Psoas muscle (tissue), 8 donors: ENCODE results near the gene PARP15. TPM values are rescaled to one million over a fixed set of nuclear protein-coding genes. Genes with fewer than 3 reads are reported as not detected.
A peak's percentile ranks its signal among the peaks of the same experiment; 100 is the strongest.

Experiments
- ATAC-seq, 4 donors: fragments of 200-7000 bp; cut with Tn5 transposase; one replicate each; pipeline ENCODE4 v1.9.1; 2020; ENCODE audit warnings: moderate library complexity in 3 of 4, mild to moderate bottlenecking in 2 of 4
- DNase-seq, 2 donors: peaks; one replicate each; pipeline ENCODE4 v3.0.0-alpha.2; 2020
- H3K27ac ChIP-seq: fragments of 200-600 bp; one replicate; pipeline ENCODE4 v1.8.0; 2022
- H3K27me3 ChIP-seq, 3 donors: fragments of 200-600 bp in 1 of 3; one replicate each; pipeline versions ENCODE4 v1.6.1 to v1.8.0; 2013 to 2022; ENCODE audit warnings: low read length in 2 of 3, mild to moderate bottlenecking in 2 of 3, moderate library complexity in 1 of 3; ENCODE audit not compliant: insufficient read depth in 3 of 3
- H3K36me3 ChIP-seq, 2 donors: fragments of 200-600 bp in 1 of 2; one replicate each; pipeline versions ENCODE4 v1.6.1 to v1.8.0; 2013 to 2022; ENCODE audit warnings: low read depth in 1 of 2, mild to moderate bottlenecking in 1 of 2, moderate library complexity in 1 of 2; ENCODE audit not compliant: insufficient read depth in 1 of 2
- H3K4me1 ChIP-seq: fragments of 200-600 bp; one replicate; pipeline ENCODE4 v1.8.0; 2022
- H3K4me3 ChIP-seq: fragments of 200-600 bp; one replicate; pipeline ENCODE4 v1.8.0; 2022; ENCODE audit warnings: mild to moderate bottlenecking
- H3K9me3 ChIP-seq: fragments of 200-600 bp; one replicate; pipeline ENCODE4 v1.8.0; 2022
- WGBS, 3 donors: extraction: QIAGEN DNeasy Blood & Tissue Kit; methylation state at CpG; one replicate each; pipeline versions ENCODE4 v1.1.6 to v1.1.7; 2013; 5-methylcytosine and 5-hydroxymethylcytosine counted together
- intact Hi-C, 2 donors: fragments of 100-400 bp; cut with DNase I; formaldehyde crosslinking; loops; one replicate each; pipeline versions ENCODE4 v1.11.0 to v1.14.2; 2022
- polyA plus RNA-seq, 3 donors: library from polyadenylated mRNA; stranded (reverse); fragments of 200-250 nt; gene quantifications; one replicate each; pipeline ENCODE4 v1.2.3, GENCODE V29; 2013
- total RNA-seq, 4 donors: library from RNA; stranded (reverse); fragmentation: NEBNext Ultra II Directional in 2 of 4; extraction: Animal tissue kit (Norgen Biotek cat#: 25700) in 2 of 4; gene quantifications; one replicate each; pipeline versions ENCODE4 v1.2.1 to v1.2.4, GENCODE V29; 2021 to 2023
- TF ChIP-seq, protein P1 (sequence below): fragments of 200-600 bp; IDR thresholded peaks from one replicate; pipeline ENCODE4 v1.8.0; 2022; ENCODE audit warnings: antibody characterized with exemption
- donor health status: healthy with polysubstance abuse.
- donor health status: DM: no; HTN: no; CAD: no; lungs with moderate emphysema.
- donor health status: Bipolar disorder and iron deficiency.
- donor health status: healthy.
- donor health status: DM: yes; HTN: yes; CAD: no.
- donor health status: DM: no; HTN: no; CAD: no.
- donor health status: DM: no; HTN: no; CAD: no.
- donor health status: DM: yes; HTN: yes; CAD: no.

PARP15 gene
- total and polyA plus RNA-seq, 7 donors = 0.11 to 1.0 (median 0.34) TPM

DNA sequence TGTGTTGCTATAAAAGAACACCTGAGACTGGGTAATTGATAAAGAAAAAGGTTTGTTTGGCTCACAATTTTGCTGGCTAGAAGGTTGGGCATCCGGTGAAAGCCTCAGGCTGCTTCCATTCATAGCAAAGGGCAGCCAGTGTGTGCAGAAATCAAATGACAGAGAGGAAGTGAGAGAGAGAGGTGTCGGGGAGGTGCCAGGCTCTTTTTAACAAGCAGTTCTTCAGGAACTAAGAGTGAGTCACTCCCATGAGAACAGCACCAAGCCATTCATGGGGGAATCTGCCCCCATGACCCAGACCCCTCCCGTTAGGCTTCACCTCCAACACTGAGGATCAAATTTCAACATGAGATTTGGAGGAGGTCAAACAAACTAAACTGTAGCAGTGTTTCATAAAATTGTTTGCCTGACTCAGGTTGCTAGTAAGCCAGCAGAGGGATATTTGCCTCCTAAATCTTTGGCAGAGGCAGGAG lies 4.5 kb upstream of the PARP15 start:
- WGBS, 3 donors = 28 to 38% (median 34%) methylated on average over 3 of the region's 3 CpGs
- no peaks in the 10 kb centered on the region for H3K27me3 ChIP-seq
- ATAC-seq = peak; percentile 33 to 94 (median 72)
- H3K36me3 ChIP-seq = peaks cover 3 to 40% of the 10 kb centered on the region in 2 donors
- DNase-seq = no peak
- peaks cover 4% of the 10 kb centered on the region for H3K4me1 ChIP-seq
- intact Hi-C loops = no loop called here
- no peak overlapping the region for H3K27ac ChIP-seq
- H3K9me3 ChIP-seq = no peaks in the 10 kb centered on the region
- TF ChIP-seq, protein P1, sequence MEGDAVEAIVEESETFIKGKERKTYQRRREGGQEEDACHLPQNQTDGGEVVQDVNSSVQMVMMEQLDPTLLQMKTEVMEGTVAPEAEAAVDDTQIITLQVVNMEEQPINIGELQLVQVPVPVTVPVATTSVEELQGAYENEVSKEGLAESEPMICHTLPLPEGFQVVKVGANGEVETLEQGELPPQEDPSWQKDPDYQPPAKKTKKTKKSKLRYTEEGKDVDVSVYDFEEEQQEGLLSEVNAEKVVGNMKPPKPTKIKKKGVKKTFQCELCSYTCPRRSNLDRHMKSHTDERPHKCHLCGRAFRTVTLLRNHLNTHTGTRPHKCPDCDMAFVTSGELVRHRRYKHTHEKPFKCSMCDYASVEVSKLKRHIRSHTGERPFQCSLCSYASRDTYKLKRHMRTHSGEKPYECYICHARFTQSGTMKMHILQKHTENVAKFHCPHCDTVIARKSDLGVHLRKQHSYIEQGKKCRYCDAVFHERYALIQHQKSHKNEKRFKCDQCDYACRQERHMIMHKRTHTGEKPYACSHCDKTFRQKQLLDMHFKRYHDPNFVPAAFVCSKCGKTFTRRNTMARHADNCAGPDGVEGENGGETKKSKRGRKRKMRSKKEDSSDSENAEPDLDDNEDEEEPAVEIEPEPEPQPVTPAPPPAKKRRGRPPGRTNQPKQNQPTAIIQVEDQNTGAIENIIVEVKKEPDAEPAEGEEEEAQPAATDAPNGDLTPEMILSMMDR = no peak
- H3K4me3 ChIP-seq = no peak overlapping the region

GRCh38 chr3:122576174-122576940 lies 1.1 kb upstream of the PARP15 start:
- 52 to 68% (median 67%) methylated on average over 8 of the region's 8 CpGs for WGBS, 3 donors
- Histone ChIP-seq H3K4me1 (peaks cover 15% of the 10 kb centered on the region), H3K9me3 (peaks cover under 1% of the 10 kb centered on the region), H3K36me3 (peaks cover 0 to 13% of the 10 kb centered on the region in 2 donors), H3K27me3 (no peaks in the 10 kb centered on the region), H3K27ac (no peak overlapping the region), H3K4me3 (no peak overlapping the region)
- no peak for DNase-seq
- intact Hi-C loops = no loop called here
- no peak for ATAC-seq
- TF ChIP-seq, protein P1 = no peak

- intact Hi-C loops = no loop called here
- H3K4me3 ChIP-seq = peak overlapping the region; percentile 64
- no peak overlapping the region for H3K27ac ChIP-seq
- H3K27me3 ChIP-seq = no peaks in the 10 kb centered on the region
- ATAC-seq = peak in 3 of 4 donors; percentile 32 to 77 (median 46)
- DNase-seq = no peak
- H3K36me3 ChIP-seq = no peaks in the 10 kb centered on the region
- WGBS, 3 donors = 14 to 33% (median 30%) methylated on average over 5 of the region's 5 CpGs
- H3K9me3 ChIP-seq = peaks cover 13% of the 10 kb centered on the region
- H3K4me1 ChIP-seq = peaks cover 12% of the 10 kb centered on the region
- TF ChIP-seq, protein P1 = no peak
These were observed 755 bp downstream of the PARP15 start for GRCh38 chr3:122578069-122578740.

GRCh38 chr3:122580470-122580869 lies 3.0 kb downstream of the PARP15 start:
- H3K27me3 ChIP-seq = no peaks in the 10 kb centered on the region
- no peaks in the 10 kb centered on the region for H3K36me3 ChIP-seq
- 59 to 90% (median 70%) methylated on average over 3 of the region's 3 CpGs for WGBS, 3 donors
- no peak overlapping the region for H3K4me3 ChIP-seq
- intact Hi-C loops = no loop called here
- no peak for DNase-seq
- ATAC-seq = no peak
- TF ChIP-seq, protein P1 = no peak
- peaks cover 10% of the 10 kb centered on the region for H3K4me1 ChIP-seq
- H3K9me3 ChIP-seq = peaks cover 13% of the 10 kb centered on the region
- H3K27ac ChIP-seq = no peak overlapping the region
